ELF-1 (cell line): ENCODE data around the gene BICRAL.
A peak's percentile ranks its signal among the peaks of the same experiment; 100 is the strongest.
"Not testable (repeated sequence)": the region's sequence is repeated elsewhere in the genome, so short reads cannot be mapped to it uniquely, and the experiment has no call there.

Experiments
- DNase-seq: peaks from one replicate; pipeline ENCODE4 v3.0.0-alpha.2; 2016; ENCODE audit warnings: low read depth, low spot score

BICRAL gene

GRCh38 chr6:42891199-42891722 is 109.4 kb downstream of the BICRAL start:
- no peak for DNase-seq

DNA sequence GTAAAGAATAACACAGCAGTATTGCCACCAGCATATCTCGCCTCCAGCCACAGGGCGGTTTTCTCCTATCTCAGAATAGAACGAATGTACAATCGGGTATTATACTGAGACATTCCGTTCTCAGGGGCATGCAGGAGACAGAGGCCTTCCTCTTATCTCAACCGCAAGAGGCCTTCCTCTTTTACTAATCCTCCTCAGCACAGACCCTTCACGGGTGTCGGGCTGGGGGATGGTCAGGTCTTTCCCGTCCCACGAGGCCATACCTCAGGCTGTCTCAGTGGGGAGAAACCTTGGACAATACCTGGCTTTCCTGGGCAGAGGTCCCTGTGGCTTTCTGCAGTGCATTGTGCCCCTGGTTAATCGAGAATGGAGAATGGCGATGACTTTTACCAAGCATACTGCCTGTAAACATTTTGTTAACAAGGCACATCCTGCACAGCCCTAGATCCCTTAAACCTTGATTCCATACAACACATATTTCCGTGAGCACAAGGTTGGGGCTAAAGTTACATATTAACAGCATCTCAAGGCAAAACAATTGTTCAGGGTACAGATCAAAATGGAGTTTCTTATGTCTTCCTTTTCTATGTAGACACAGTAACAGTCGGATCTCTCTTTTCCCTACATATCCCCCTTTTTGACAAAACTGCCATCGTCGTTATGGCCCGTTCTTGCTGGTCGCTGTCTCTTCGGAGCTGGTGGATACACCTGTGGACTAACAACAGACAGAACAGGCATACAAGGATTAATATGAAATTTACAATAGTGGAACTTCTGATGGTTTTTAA is 112.4 kb downstream of the BICRAL start:
- not testable (repeated sequence) for DNase-seq

DNA sequence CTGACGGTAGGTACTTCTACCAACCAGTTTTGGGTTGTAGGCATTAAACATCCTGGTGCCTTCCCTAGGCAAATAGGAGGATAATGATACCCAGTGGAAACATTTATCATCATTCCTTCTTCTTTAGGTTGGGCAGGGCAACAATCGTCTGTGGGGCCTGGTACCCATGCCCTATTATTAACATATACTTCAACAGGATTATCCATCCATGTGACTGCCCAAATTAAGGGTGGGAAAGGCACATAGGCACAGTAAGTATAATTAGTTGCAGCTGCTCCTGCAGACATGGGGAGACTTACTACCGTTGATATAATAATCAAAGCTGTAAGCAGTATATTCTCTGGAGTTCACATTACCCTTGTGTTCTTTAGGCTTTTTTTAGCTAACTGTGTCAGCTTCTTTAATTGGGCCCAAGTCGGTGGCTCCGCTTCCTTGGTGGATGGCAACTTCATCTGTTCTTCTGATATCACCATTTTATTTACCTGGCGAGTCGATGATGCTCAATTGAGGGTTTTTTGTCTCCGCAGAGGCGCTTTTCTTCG is 114.4 kb downstream of the BICRAL start:
- no peak for DNase-seq

GRCh38 chr6:42898891-42899361 is 117.1 kb downstream of the BICRAL start:
- DNase-seq: peak; percentile 78

DNA sequence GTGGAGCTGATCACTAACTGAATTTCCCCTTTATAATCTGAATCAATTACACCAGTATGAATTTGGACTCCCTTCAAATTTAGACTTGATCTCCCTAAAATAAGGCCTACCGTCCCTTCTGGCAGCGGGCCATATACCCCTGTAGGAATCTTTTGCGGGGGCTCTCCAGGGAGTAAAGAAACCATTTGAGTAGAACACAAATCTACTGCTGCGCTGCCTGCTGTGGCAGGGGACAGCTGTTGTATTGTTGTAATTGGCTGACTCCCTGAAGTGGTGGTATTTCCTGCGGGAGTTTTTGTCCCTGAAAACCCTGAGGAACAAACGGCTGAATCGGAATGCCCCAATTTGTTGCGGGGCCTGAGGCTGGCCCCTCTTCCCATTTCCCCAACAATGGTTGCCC is 118.0 kb downstream of the BICRAL start:
- peak; percentile 23 for DNase-seq

DNA sequence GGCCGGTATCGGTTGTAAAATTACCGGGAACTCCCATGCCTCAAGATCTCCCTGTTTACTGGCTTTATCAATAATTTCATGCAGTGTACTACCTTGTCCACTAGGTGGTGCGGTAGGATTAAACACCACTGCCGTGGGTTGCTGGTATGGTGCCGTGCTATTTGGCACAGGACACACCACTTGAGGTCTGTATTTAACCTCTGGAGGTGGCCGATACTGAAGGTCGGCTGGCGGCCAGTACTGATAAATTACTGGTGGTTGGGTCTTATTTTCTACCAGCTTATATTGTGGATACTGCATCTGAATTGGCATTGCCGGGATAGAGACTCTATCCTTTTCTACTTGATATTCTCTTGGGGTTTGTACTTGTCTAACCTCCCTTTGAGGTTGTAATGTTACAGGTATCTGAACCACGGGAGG is 119.7 kb downstream of the BICRAL start:
- peak; percentile 82 for DNase-seq

GRCh38 chr6:42902429-42903263 is 120.8 kb downstream of the BICRAL start:
- not testable (repeated sequence) for DNase-seq

- DNase-seq: no peak
Measured at GRCh38 chr6:42904467-42904866, 122.6 kb downstream of the BICRAL start.

- no peak for DNase-seq
Measured at GRCh38 chr6:42907336-42907735, 125.5 kb downstream of the BICRAL start.

DNA sequence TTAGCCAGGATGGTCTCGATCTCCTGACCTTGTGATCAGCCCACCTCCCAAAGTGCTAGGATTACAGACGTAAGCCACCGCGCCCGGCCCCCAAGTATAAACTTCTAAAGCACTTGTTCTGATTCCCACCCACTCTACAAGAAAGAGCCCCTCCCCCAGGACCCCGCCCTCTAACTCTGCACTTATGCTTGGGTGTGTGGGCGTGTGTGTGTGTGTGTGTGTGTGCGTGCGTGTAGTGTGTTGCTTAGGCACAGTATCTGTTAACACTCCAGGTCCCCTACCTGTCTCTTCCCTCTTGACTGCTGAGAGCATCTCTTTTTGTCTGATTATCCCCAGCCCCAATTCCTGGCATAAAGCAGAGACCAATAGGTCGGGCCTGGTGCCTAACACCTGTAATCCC is 128.0 kb downstream of the BICRAL start:
- DNase-seq: no peak

DNA sequence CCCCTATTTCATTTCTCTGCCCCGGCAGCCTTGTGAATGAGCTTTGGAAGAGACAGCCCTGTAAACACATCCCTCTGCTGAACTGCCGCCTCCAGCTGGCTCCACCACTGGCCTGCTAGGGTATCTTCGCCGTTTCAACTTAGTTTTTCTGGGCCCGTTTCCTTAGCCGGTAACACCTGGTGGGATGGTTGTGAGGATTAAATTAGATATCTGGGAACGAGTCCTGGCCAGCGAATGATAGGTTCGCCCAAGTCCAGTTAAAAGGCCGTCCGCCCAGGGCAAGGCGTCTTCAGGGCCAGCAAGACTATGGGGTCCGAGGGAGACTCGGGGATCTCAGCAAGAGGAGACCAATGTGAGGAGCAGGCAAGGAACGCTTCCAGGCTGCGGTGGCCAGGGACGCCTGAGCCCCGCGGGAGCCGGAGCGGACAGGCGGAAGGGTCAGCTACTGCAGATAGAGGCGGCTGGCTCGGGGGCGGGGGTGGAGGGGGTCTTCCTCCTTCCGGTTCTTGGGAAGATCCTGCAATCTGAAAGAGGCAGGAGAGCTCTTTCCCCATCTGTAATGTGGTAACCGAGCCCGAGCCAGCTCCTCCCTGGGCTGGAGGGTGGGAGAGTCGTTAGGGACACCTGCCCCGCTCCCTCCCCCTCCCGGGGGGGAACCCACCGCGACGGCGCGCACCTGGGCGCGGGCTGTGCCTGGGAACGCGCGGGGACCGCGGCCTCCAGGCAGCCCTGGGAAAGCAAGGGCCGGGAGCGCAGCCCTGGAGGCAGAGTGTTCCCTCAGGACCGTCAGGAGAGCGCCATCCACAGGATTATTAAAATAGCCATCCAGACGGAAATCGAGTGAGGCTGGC is 129.5 kb downstream of the BICRAL start:
- peak; percentile 79 for DNase-seq

DNA sequence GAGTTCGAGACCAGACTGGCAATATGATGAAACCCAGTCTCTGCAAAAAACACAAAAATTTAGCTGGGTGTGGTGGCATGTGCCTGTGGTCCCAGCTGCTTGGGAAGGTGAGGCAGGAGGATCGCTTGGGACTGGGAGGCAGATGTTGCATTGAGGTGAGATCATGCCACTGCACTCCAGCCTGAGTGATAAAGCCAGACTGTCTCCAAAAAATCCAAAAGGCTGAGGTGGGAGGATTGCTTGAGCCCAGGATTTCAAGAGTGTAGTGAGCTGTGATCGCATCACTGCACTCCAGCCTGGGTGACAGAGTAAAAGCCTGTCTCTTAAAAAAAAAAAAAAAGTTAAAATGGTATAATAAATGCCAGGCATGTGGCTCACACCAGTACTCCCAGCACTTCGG is 132.7 kb downstream of the BICRAL start:
- no peak for DNase-seq

GRCh38 chr6:42915732-42916131 is 133.9 kb downstream of the BICRAL start, which contains the start of gene PTCRA:
Gene PTCRA, plus strand, starts transcription at chr6:42916053. Its CDS starts 17 bp downstream, at chr6:42916070.
- no peak for DNase-seq

GRCh38 chr6:42916288-42916687 is 134.4 kb downstream of the BICRAL start:
- DNase-seq: no peak
